GM18520 (cell line): Measurements from ENCODE around the gene RPL10A.
"Not testable (repeated sequence)": the region's sequence is repeated elsewhere in the genome, so short reads cannot be mapped to it uniquely, and the experiment has no call there.

ENCODE experiments used
- ATAC-seq: cut with Tn5 transposase; IDR thresholded peaks from one replicate; pipeline ENCODE4 v1.9.1; 2021; ENCODE audit not compliant: unreplicated experiment

The RPL10A gene

GRCh38 chr6:35508542-35508941 is 40.3 kb downstream of the RPL10A start:
- ATAC-seq, result no peak

- no peak for ATAC-seq
Measured at GRCh38 chr6:35510916-35511561, 42.8 kb downstream of the RPL10A start.

- ATAC-seq, result no peak
Measured at GRCh38 chr6:35511562-35511941, 43.4 kb downstream of the RPL10A start.

- no peak for ATAC-seq
Measured at GRCh38 chr6:35512006-35512405, 43.8 kb downstream of the RPL10A start.

- ATAC-seq, result no peak
Measured at GRCh38 chr6:35512740-35513139, 44.5 kb downstream of the RPL10A start, which contains the start of gene TULP1. TSS of gene TULP1 (minus strand) at chr6:35512896. CDS start at chr6:35512858, 38 bp downstream.

GRCh38 chr6:35514587-35514986 is 46.4 kb downstream of the RPL10A start:
- ATAC-seq, result no peak

GRCh38 chr6:35515939-35516338 is 47.7 kb downstream of the RPL10A start:
- ATAC-seq, result not testable (repeated sequence)

GRCh38 chr6:35516712-35517111 is 48.5 kb downstream of the RPL10A start:
- ATAC-seq, result no peak

- ATAC-seq, result not testable (repeated sequence)
Measured at GRCh38 chr6:35517978-35518377, 49.8 kb downstream of the RPL10A start.

- no peak for ATAC-seq
Measured at GRCh38 chr6:35518566-35519312, 50.5 kb downstream of the RPL10A start.

GRCh38 chr6:35519313-35520015 is 51.3 kb downstream of the RPL10A start:
- no peak for ATAC-seq
